Stimulated activated CD8-positive, alpha-beta memory T cell treated with anti-CD3 and anti-CD28 coated beads, Interleukin-12 subunit alpha, Interleukin-12 subunit beta, amount 100 ng/mL, for 1 hour (primary cell): ENCODE data around the gene SLC5A5.

Experiments used
- DNase-seq: peaks from one replicate; pipeline ENCODE4 v3.0.0-alpha.2; 2020; ENCODE audit warnings: low read depth

The SLC5A5 gene

GRCh38 chr19:17871878-17872250, at the start of gene SLC5A5:
SLC5A5 (plus strand) TSS chr19:17871945; CDS start chr19:17872320, 375 bp downstream.
- no peak for DNase-seq

- DNase-seq, result no peak
Observed at GRCh38 chr19:17824339-17824738, 47.4 kb upstream of the SLC5A5 start.

GRCh38 chr19:17826508-17827056, 45.2 kb upstream of the SLC5A5 start:
- no peak for DNase-seq

GRCh38 chr19:17829855-17830566, 41.7 kb upstream of the SLC5A5 start:
- DNase-seq, result no peak

GRCh38 chr19:17830567-17831418, 41.0 kb upstream of the SLC5A5 start:
- DNase-seq, result no peak

- DNase-seq, result no peak
Observed at GRCh38 chr19:17831419-17831888, 40.3 kb upstream of the SLC5A5 start.

- DNase-seq, result no peak
Observed at GRCh38 chr19:17832443-17833208, 39.1 kb upstream of the SLC5A5 start.

GRCh38 chr19:17834350-17835181, 37.2 kb upstream of the SLC5A5 start:
- no peak for DNase-seq

GRCh38 chr19:17835182-17836006, 36.4 kb upstream of the SLC5A5 start:
- no peak for DNase-seq

- no peak for DNase-seq
Observed at GRCh38 chr19:17836530-17836929, 35.2 kb upstream of the SLC5A5 start.

GRCh38 chr19:17837972-17838371, 33.8 kb upstream of the SLC5A5 start:
- DNase-seq, result no peak

GRCh38 chr19:17840019-17840418, 31.7 kb upstream of the SLC5A5 start:
- DNase-seq, result no peak

GRCh38 chr19:17841371-17841809, 30.4 kb upstream of the SLC5A5 start:
- DNase-seq, result no peak

- no peak for DNase-seq
Observed at GRCh38 chr19:17841810-17842662, 29.7 kb upstream of the SLC5A5 start.

GRCh38 chr19:17842663-17843291, 29.0 kb upstream of the SLC5A5 start:
- no peak for DNase-seq

- no peak for DNase-seq
Observed at GRCh38 chr19:17843292-17843827, 28.4 kb upstream of the SLC5A5 start.

GRCh38 chr19:17843908-17844490, 27.7 kb upstream of the SLC5A5 start:
- DNase-seq, result no peak

- no peak for DNase-seq
Observed at GRCh38 chr19:17846146-17846545, 25.6 kb upstream of the SLC5A5 start.
